Measurements from ENCODE around the gene UTP18. TPM values are rescaled to one million over a fixed set of nuclear protein-coding genes. Genes with fewer than 3 reads are reported as not detected.
"Not testable (repeated sequence)": the region's sequence is repeated elsewhere in the genome, so short reads cannot be mapped to it uniquely, and the experiment has no call there.

The UTP18 gene
- total RNA-seq, 1 donor from 2014 or later = 107 TPM

DNA sequence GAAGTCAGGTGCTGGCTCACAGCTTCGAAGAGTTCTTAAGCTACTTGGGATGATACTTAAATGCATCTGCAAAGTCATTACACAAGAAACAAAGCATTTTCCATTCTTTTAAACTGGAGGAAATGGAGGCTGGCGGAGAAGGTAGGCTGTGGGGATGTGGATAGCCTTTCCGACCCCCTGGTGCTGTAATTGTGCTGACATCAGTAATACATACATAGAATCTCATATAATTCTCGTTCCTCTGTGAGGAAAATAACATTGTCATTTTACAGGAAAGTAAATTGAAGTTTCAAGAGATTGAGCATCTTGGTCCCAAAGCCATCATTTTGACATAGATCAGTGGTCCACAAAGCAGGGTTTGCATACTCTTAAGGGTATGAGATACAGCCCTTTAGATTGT, 39.5 kb downstream of the UTP18 start:
- no peak overlapping the region for H3K27ac ChIP-seq
- H3K36me3 ChIP-seq = no peaks in the 10 kb centered on the region
- H3K4me1 Mint-ChIP-seq = no peaks in the 10 kb centered on the region
- no peaks in the 10 kb centered on the region for H3K4me1 ChIP-seq
- no peak overlapping the region for H3K4me3 ChIP-seq
- H3K27me3 Mint-ChIP-seq (ENCODE audit: insufficient read depth, low read depth) = peaks cover 2% of the 10 kb centered on the region
- H3K9ac ChIP-seq = no peak overlapping the region
- H3K4me2 ChIP-seq = no peak overlapping the region
- peaks cover 3% of the 10 kb centered on the region for H3K36me3 Mint-ChIP-seq
- H3K79me2 ChIP-seq (ENCODE audit: low read depth) = no peaks in the 10 kb centered on the region
- H3F3A ChIP-seq (ENCODE audit: low read depth) = peaks cover 8% of the 10 kb centered on the region
- H3K27me3 ChIP-seq = no peaks in the 10 kb centered on the region
- H3K9me3 Mint-ChIP-seq = peaks cover 4% of the 10 kb centered on the region
- DNase-seq (ENCODE audit: low spot score) = no peak
- H4K20me1 ChIP-seq (ENCODE audit: low read depth) = peaks cover 3% of the 10 kb centered on the region
- no peak for TF ChIP-seq EZH2 (IDR thresholded peaks at IDR 0.05)
- no peak overlapping the region for H3K27ac Mint-ChIP-seq
- H3K9me3 ChIP-seq (ENCODE audit: low read depth) = no peaks in the 10 kb centered on the region
- no peak overlapping the region for H2AFZ ChIP-seq (replicated peaks)
- H3K4me3 Mint-ChIP-seq = no peak overlapping the region

DNA sequence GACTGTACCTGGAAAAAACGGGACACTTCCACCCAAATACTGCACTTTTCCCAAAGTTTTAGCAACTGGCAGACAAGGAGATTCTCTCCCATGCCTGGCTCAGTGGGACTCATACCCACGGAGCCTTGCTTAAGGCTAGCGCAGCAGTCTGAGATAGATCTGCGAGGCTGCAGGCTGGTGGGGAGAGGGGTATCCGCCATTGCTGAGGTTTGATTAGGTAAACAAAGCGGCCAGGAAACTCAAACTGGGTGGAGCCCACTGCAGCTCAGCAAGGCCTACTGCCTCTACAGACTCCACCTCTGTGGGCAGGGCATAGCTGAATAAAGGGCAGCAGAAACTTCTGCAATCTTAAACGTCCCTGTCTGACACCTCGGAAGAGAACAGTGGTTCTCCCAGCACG, 44.8 kb downstream of the UTP18 start:
- H3F3A ChIP-seq (ENCODE audit: low read depth) = no peaks in the 10 kb centered on the region
- no peak overlapping the region for H3K4me2 ChIP-seq
- Mint-ChIP-seq H3K36me3 (peaks cover 2% of the 10 kb centered on the region), H3K27me3 (ENCODE audit: insufficient read depth, low read depth) (peaks cover 2% of the 10 kb centered on the region), H3K9me3 (peaks cover 35% of the 10 kb centered on the region), H3K4me1 (no peaks in the 10 kb centered on the region), H3K4me3 (no peak overlapping the region), H3K27ac (no peak overlapping the region)
- H3K27ac ChIP-seq = no peak overlapping the region
- H3K27me3 ChIP-seq = no peaks in the 10 kb centered on the region
- H3K9me3 ChIP-seq (ENCODE audit: low read depth) = no peaks in the 10 kb centered on the region
- no peak overlapping the region for H2AFZ ChIP-seq (replicated peaks)
- H3K9ac ChIP-seq = no peak overlapping the region
- no peaks in the 10 kb centered on the region for H4K20me1 ChIP-seq (ENCODE audit: low read depth)
- no peaks in the 10 kb centered on the region for H3K36me3 ChIP-seq
- H3K79me2 ChIP-seq (ENCODE audit: low read depth) = no peaks in the 10 kb centered on the region
- no peak overlapping the region for H3K4me3 ChIP-seq
- TF ChIP-seq, protein P1, sequence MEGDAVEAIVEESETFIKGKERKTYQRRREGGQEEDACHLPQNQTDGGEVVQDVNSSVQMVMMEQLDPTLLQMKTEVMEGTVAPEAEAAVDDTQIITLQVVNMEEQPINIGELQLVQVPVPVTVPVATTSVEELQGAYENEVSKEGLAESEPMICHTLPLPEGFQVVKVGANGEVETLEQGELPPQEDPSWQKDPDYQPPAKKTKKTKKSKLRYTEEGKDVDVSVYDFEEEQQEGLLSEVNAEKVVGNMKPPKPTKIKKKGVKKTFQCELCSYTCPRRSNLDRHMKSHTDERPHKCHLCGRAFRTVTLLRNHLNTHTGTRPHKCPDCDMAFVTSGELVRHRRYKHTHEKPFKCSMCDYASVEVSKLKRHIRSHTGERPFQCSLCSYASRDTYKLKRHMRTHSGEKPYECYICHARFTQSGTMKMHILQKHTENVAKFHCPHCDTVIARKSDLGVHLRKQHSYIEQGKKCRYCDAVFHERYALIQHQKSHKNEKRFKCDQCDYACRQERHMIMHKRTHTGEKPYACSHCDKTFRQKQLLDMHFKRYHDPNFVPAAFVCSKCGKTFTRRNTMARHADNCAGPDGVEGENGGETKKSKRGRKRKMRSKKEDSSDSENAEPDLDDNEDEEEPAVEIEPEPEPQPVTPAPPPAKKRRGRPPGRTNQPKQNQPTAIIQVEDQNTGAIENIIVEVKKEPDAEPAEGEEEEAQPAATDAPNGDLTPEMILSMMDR (IDR thresholded peaks at IDR 0.05) = no peak
- no peak for TF ChIP-seq EZH2phosphoT487 (IDR thresholded peaks at IDR 0.05)
- TF ChIP-seq EZH2 (IDR thresholded peaks at IDR 0.05) = no peak
- no peak for DNase-seq (ENCODE audit: low spot score)
- no peaks in the 10 kb centered on the region for H3K4me1 ChIP-seq

DNA sequence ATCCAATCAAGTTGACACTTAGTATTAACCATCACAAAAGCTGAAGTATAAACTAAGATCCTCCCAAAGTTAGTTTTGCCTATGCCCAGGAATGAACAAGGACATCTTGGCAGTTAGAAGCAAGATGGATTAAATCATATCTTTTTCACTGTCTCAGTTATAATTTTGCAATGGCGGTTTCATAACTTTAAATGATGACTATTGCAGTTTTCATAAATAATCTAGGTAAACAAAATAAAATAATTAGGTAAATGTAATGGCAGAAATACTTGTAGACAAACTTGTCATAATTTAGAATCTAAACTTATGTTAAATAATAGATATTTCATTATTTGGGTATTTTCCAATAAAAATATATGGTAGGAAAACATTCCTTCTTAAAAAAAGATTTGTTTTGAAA, 51.7 kb downstream of the UTP18 start:
- not testable (repeated sequence) for H3K36me3 ChIP-seq; H3K4me3 Mint-ChIP-seq; H3K4me3 ChIP-seq; H3K4me2 ChIP-seq; H3K4me1 ChIP-seq; H3K27ac Mint-ChIP-seq; H3K36me3 Mint-ChIP-seq; H3K27me3 ChIP-seq; H3K27me3 Mint-ChIP-seq (ENCODE audit: insufficient read depth, low read depth); H4K20me1 ChIP-seq (ENCODE audit: low read depth); DNase-seq (ENCODE audit: low spot score); H3F3A ChIP-seq (ENCODE audit: low read depth); H2AFZ ChIP-seq (replicated peaks); H3K4me1 Mint-ChIP-seq; H3K79me2 ChIP-seq (ENCODE audit: low read depth); H3K27ac ChIP-seq; H3K9ac ChIP-seq
- peaks cover 15% of the 10 kb centered on the region for H3K9me3 ChIP-seq (ENCODE audit: low read depth)
- peaks cover 28% of the 10 kb centered on the region for H3K9me3 Mint-ChIP-seq

DNA sequence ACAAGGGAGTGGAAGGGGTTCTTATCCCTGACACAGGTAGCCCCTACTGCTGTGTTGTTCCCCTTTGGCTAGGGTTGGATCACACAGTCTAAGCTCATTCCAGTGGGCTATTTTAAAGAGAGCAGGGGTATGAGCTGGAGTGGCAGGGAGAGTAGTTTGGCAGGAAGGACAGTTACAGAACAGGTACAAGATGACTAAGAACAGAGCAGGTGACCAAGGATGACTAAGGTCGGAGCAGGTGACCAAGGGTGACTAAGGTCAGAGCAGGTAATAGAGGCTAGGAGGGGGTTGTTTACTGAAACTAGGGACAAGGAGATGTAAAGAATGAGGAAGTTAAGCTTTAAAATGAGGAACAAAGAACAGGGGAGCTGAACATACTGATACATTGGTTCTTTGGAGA, 58.8 kb downstream of the UTP18 start:
- Histone ChIP-seq H3K79me2 (ENCODE audit: low read depth) (no peaks in the 10 kb centered on the region), H4K20me1 (ENCODE audit: low read depth) (no peaks in the 10 kb centered on the region), H3K4me2 (no peak overlapping the region), H3K36me3 (peaks cover 6% of the 10 kb centered on the region), H3K4me3 (no peak overlapping the region), H3K27me3 (no peaks in the 10 kb centered on the region), H2AFZ (replicated peaks) (no peak overlapping the region), H3K9me3 (ENCODE audit: low read depth) (peaks cover 16% of the 10 kb centered on the region), H3K4me1 (no peaks in the 10 kb centered on the region), H3K9ac (no peak overlapping the region), H3K27ac (no peak overlapping the region), H3F3A (ENCODE audit: low read depth) (no peaks in the 10 kb centered on the region)
- Mint-ChIP-seq H3K4me1 (no peaks in the 10 kb centered on the region), H3K4me3 (no peak overlapping the region), H3K9me3 (peaks cover 19% of the 10 kb centered on the region), H3K27me3 (ENCODE audit: insufficient read depth, low read depth) (peaks cover 6% of the 10 kb centered on the region), H3K36me3 (no peaks in the 10 kb centered on the region), H3K27ac (no peak overlapping the region)
- no peak for DNase-seq (ENCODE audit: low spot score)
- TF ChIP-seq EZH2 (IDR thresholded peaks at IDR 0.05) (no peak), EZH2phosphoT487 (IDR thresholded peaks at IDR 0.05) (no peak)
- TF ChIP-seq, protein P1 (IDR thresholded peaks at IDR 0.05) = no peak

All from neural progenitor cell (in vitro differentiated cells).